Left ventricle myocardium inferior (tissue), 1 donor: ENCODE data around the gene SKI. TPM values are rescaled to one million over a fixed set of nuclear protein-coding genes. Genes with fewer than 3 reads are reported as not detected.

Experiments
- DNase-seq: peaks from one replicate; pipeline ENCODE4 v3.0.0-alpha.2; 2020
- H3K27ac ChIP-seq: fragments of 200-600 bp; replicated peaks from 2 replicates; pipeline ENCODE4 v1.8.0; 2021
- H3K27me3 ChIP-seq: fragments of 200-600 bp; 2 replicates; pipeline ENCODE4 v1.8.0; 2021; ENCODE audit warnings: low read depth
- H3K36me3 ChIP-seq: fragments of 200-600 bp; 2 replicates; pipeline ENCODE4 v1.8.0; 2021
- H3K4me1 ChIP-seq: fragments of 200-600 bp; 2 replicates; pipeline ENCODE4 v1.8.0; 2021
- H3K4me3 ChIP-seq: fragments of 200-600 bp; 2 replicates; pipeline ENCODE4 v1.8.0; 2021; ENCODE audit warnings: mild to moderate bottlenecking, moderate library complexity
- H3K9me3 ChIP-seq: fragments of 200-600 bp; replicated peaks from 2 replicates; pipeline ENCODE4 v1.8.0; 2021
- intact Hi-C: fragments of 100-400 bp; cut with micrococcal nuclease; formaldehyde crosslinking; loops from one replicate; pipeline ENCODE4 v1.11.0; 2022
- total RNA-seq: library from RNA; stranded (reverse); fragmentation: NEBNext Ultra II Directional; extraction: Animal tissue kit (Norgen Biotek cat#: 25700); gene quantifications from one replicate; pipeline ENCODE4 v1.2.1, GENCODE V29; 2021
- TF ChIP-seq, protein P1 (sequence below): fragments of 200-600 bp; IDR thresholded peaks from 2 replicates; pipeline ENCODE4 v1.8.0; 2021; ENCODE audit warnings: antibody characterized with exemption, mild to moderate bottlenecking, borderline replicate concordance
- donor health status: DM: no; HTN: yes; CAD: no; lungs with severe emphysema.

SKI gene
- total RNA-seq, 1 donor from 2014 or later, result 37.9 TPM

DNA sequence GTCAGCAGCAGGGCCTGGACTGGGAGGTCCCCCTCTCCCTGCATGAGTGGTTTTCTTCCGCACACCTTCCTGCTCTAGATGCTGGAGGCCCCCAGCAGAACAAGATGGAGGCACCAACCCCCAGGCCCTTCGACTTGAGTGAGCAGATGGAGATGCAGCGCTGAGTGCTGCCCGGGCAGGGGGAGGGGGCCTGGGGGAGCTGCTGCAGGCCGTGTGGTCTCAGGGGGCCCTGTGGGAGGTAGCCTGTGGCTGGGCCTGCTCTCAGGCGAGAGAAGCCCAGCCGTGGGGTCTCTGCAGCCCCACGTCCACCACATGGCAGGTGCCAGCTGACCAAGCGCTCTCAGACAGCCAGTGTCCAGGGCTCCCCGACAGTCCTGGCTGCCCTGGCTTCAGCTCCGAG, 32.3 kb upstream of the SKI start:
- H3K27ac ChIP-seq, result peak overlapping the region; percentile 99
- no peaks in the 10 kb centered on the region for H3K9me3 ChIP-seq
- H3K27me3 ChIP-seq, result no peaks in the 10 kb centered on the region
- no peaks in the 10 kb centered on the region for H3K36me3 ChIP-seq
- TF ChIP-seq, protein P1, sequence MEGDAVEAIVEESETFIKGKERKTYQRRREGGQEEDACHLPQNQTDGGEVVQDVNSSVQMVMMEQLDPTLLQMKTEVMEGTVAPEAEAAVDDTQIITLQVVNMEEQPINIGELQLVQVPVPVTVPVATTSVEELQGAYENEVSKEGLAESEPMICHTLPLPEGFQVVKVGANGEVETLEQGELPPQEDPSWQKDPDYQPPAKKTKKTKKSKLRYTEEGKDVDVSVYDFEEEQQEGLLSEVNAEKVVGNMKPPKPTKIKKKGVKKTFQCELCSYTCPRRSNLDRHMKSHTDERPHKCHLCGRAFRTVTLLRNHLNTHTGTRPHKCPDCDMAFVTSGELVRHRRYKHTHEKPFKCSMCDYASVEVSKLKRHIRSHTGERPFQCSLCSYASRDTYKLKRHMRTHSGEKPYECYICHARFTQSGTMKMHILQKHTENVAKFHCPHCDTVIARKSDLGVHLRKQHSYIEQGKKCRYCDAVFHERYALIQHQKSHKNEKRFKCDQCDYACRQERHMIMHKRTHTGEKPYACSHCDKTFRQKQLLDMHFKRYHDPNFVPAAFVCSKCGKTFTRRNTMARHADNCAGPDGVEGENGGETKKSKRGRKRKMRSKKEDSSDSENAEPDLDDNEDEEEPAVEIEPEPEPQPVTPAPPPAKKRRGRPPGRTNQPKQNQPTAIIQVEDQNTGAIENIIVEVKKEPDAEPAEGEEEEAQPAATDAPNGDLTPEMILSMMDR, result no peak
- H3K4me3 ChIP-seq, result peak overlapping the region; percentile 86
- intact Hi-C loops, result loop anchor here (5.0 kb wide), 1 partner anchor 187 kb away; no protein-coding TSS in a partner anchor
- DNase-seq, result no peak
- H3K4me1 ChIP-seq, result peaks cover 73% of the 10 kb centered on the region

GRCh38 chr1:2196901-2197638, 31.0 kb upstream of the SKI start:
- Histone ChIP-seq H3K4me3 (no peak overlapping the region), H3K4me1 (peaks cover 66% of the 10 kb centered on the region), H3K27me3 (no peaks in the 10 kb centered on the region), H3K36me3 (no peaks in the 10 kb centered on the region), H3K9me3 (no peaks in the 10 kb centered on the region), H3K27ac (peak overlapping the region; percentile 19)
- TF ChIP-seq, protein P1, result no peak
- intact Hi-C loops, result loop anchor here (5.0 kb wide), 1 partner anchor 185 kb away; no protein-coding TSS in a partner anchor
- no peak for DNase-seq

GRCh38 chr1:2197707-2198165, 30.4 kb upstream of the SKI start:
- intact Hi-C loops, result loop anchor here (5.0 kb wide), 1 partner anchor 185 kb away; no protein-coding TSS in a partner anchor
- Histone ChIP-seq H3K9me3 (no peaks in the 10 kb centered on the region), H3K27ac (peak overlapping the region; percentile 81), H3K27me3 (no peaks in the 10 kb centered on the region), H3K4me1 (peaks cover 59% of the 10 kb centered on the region), H3K4me3 (no peak overlapping the region), H3K36me3 (no peaks in the 10 kb centered on the region)
- DNase-seq, result no peak
- TF ChIP-seq, protein P1, result no peak

DNA sequence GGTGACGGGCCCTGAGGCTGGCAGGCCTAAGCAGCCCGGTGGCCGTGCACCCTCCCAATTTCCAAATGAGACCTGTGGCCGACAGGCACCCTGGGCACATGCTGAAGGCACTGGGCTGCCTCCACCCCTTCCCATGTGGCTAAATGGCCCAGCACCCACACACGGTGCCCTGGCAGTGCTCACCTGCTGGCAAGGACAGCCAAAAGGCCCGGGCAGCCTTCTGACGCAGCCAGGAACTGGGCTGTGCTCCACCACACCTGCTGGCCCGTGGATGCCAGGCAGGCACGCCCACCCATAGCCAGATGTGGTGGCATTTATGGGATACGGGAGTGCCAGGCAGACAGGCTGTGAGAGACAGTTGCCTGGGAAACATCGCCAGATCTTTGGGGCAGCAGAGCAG, 29.5 kb upstream of the SKI start:
- no peaks in the 10 kb centered on the region for H3K36me3 ChIP-seq
- peaks cover 58% of the 10 kb centered on the region for H3K4me1 ChIP-seq
- TF ChIP-seq, protein P1, result no peak
- H3K4me3 ChIP-seq, result peak overlapping the region; percentile 71
- H3K27me3 ChIP-seq, result no peaks in the 10 kb centered on the region
- H3K27ac ChIP-seq, result peak overlapping the region; percentile 81
- intact Hi-C loops, result loop anchor here (5.0 kb wide), 1 partner anchor 184 kb away; no protein-coding TSS in a partner anchor
- no peaks in the 10 kb centered on the region for H3K9me3 ChIP-seq
- DNase-seq, result no peak

DNA sequence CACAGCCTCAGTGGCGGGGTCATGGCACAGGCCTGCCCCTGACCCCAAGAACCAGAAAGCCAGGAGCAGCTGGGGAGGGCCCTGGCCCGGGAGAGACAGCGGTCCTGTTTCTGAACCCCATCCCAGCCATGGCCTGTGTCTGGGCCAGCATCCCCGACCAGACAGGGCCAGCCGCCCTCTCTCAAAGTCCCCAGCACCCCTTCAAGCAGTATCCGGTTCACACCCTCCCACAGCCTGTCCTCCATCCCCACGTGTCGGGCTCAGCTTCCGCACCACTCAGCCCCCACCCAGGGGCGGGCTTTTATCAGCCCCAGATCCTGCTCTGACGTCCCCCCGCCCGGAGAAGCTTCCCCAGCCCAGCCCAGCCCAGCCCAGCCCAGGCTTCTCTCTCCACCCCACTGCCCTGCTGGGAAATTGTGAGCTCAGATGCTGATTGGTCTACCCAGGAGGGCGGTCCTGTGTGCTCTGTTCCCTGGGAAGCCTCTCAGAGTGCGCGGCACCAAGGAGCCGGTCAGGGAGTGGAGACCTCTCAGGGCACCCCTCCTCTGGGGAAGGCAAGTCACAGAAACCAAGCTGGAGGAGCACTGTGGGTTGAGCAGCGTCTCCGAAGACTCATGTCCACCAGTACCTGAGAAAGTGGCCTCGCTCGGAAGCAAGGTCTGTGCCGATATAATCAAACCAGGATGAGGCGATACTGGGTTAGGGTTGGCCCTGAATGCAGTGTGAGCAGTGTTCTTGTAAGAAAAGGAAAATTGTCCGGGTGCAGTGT, 28.9 kb upstream of the SKI start:
- intact Hi-C loops, result loop anchor here (5.0 kb wide), 1 partner anchor 183 kb away; no protein-coding TSS in a partner anchor
- TF ChIP-seq, protein P1, result no peak
- Histone ChIP-seq H3K27ac (peak overlapping the region; percentile 81), H3K36me3 (no peaks in the 10 kb centered on the region), H3K4me3 (peak overlapping the region; percentile 71), H3K27me3 (no peaks in the 10 kb centered on the region), H3K9me3 (no peaks in the 10 kb centered on the region), H3K4me1 (peaks cover 59% of the 10 kb centered on the region)
- peak; percentile 93 for DNase-seq
